HEK293 (cell line): ENCODE data around the gene IRX5.
A peak's percentile ranks its signal among the peaks of the same experiment; 100 is the strongest.

Source experiments
- CTCF ChIP-seq: fragments of 450-650 bp; formaldehyde crosslinking; IDR thresholded peaks from 2 replicates; pipeline ENCODE4 v1.5.1; 2016; ENCODE audit warnings: missing biosample characterization, missing genetic modification characterization
- EGR2 ChIP-seq: fragments of 450-650 bp; formaldehyde crosslinking; IDR thresholded peaks from 2 replicates; pipeline ENCODE4 v1.5.1; 2016; ENCODE audit warnings: low read depth, missing biosample characterization, missing genetic modification characterization
- HIC1 ChIP-seq: fragments of 450-650 bp; formaldehyde crosslinking; IDR thresholded peaks from 2 replicates; pipeline ENCODE4 v1.5.1; 2016; ENCODE audit warnings: missing biosample characterization, missing genetic modification characterization
- PRDM4 ChIP-seq: fragments of 450-650 bp; formaldehyde crosslinking; IDR thresholded peaks from 2 replicates; pipeline ENCODE4 v1.5.1; 2017; ENCODE audit warnings: missing biosample characterization, missing genetic modification characterization
- PRDM6 ChIP-seq: fragments of 450-650 bp; formaldehyde crosslinking; IDR thresholded peaks from 2 replicates; pipeline ENCODE4 v1.5.1; 2017; ENCODE audit warnings: missing biosample characterization, missing genetic modification characterization
- YY1 ChIP-seq: fragments of 450-650 bp; formaldehyde crosslinking; IDR thresholded peaks from 2 replicates; pipeline ENCODE4 v1.5.1; 2018; ENCODE audit warnings: missing biosample characterization, missing genetic modification characterization
- ZBTB21 ChIP-seq: fragments of 450-650 bp; formaldehyde crosslinking; IDR thresholded peaks from 2 replicates; pipeline ENCODE4 v1.5.1; 2017; ENCODE audit warnings: missing biosample characterization, missing genetic modification characterization
- ZEB2 ChIP-seq: fragments of 450-650 bp; formaldehyde crosslinking; IDR thresholded peaks from 2 replicates; pipeline ENCODE4 v1.5.1; 2016; ENCODE audit warnings: missing biosample characterization, missing genetic modification characterization
- ZFP37 ChIP-seq: fragments of 450-650 bp; formaldehyde crosslinking; IDR thresholded peaks from 2 replicates; pipeline ENCODE4 v1.5.1; 2016; ENCODE audit warnings: missing biosample characterization, missing genetic modification characterization
- ZNF10 ChIP-seq: fragments of 450-650 bp; formaldehyde crosslinking; IDR thresholded peaks from 2 replicates; pipeline ENCODE4 v1.5.1; 2017; ENCODE audit warnings: missing biosample characterization, missing genetic modification characterization
- ZNF280C ChIP-seq: fragments of 450-650 bp; formaldehyde crosslinking; IDR thresholded peaks from 2 replicates; pipeline ENCODE4 v1.5.1; 2016; ENCODE audit warnings: missing biosample characterization, missing genetic modification characterization
- ZNF354C ChIP-seq: fragments of 450-650 bp; formaldehyde crosslinking; IDR thresholded peaks from 2 replicates; pipeline ENCODE4 v1.5.1; 2016; ENCODE audit warnings: missing biosample characterization, missing genetic modification characterization, low read depth, borderline replicate concordance
- ZNF366 ChIP-seq: fragments of 450-650 bp; formaldehyde crosslinking; conservative IDR thresholded peaks from 2 replicates; pipeline ENCODE4 v1.5.1; 2016; ENCODE audit warnings: missing biosample characterization, missing genetic modification characterization
- ZNF398 ChIP-seq: fragments of 450-650 bp; formaldehyde crosslinking; IDR thresholded peaks from 2 replicates; pipeline ENCODE4 v1.5.1; 2017; ENCODE audit warnings: missing biosample characterization, missing genetic modification characterization
- ZNF513 ChIP-seq: fragments of 450-650 bp; IDR thresholded peaks from 2 replicates; pipeline ENCODE4 v1.5.1; 2018; ENCODE audit warnings: missing biosample characterization, missing genetic modification characterization
- ZNF548 ChIP-seq: fragments of 450-650 bp; formaldehyde crosslinking; IDR thresholded peaks from 2 replicates; pipeline ENCODE4 v1.5.1; 2016; ENCODE audit warnings: missing biosample characterization, missing genetic modification characterization
- ZNF561 ChIP-seq: fragments of 450-650 bp; IDR thresholded peaks from 2 replicates; pipeline ENCODE4 v1.5.1; 2018; ENCODE audit warnings: missing biosample characterization, missing genetic modification characterization, borderline replicate concordance
- ZNF623 ChIP-seq: fragments of 450-650 bp; formaldehyde crosslinking; IDR thresholded peaks from 2 replicates; pipeline ENCODE4 v1.5.1; 2016; ENCODE audit warnings: missing biosample characterization, missing genetic modification characterization
- ZSCAN30 ChIP-seq: fragments of 450-650 bp; IDR thresholded peaks from 2 replicates; pipeline ENCODE4 v1.5.1; 2018; ENCODE audit warnings: missing biosample characterization, mild to moderate bottlenecking, missing genetic modification characterization, moderate library complexity

Gene IRX5

GRCh38 chr16:54930005-54930868 lies at the start of gene IRX5 (continued):
- TF ChIP-seq PRDM6 (tag by site-specific recombination) (no peak), ZNF561 (tag by site-specific recombination) (peak; percentile 34; the same call in 1 of the 2 replicates), HIC1 (peak; percentile 53; the same call in 1 of the 2 replicates), ZBTB21 (no peak), ZNF513 (tag by site-specific recombination) (peak; percentile 57), CTCF (tag by site-specific recombination) (0 out of 2 replicates have a peak, but pooled peaks have one; percentile 64), EGR2 (tag by site-specific recombination) (peak; percentile 35), ZNF354C (tag by site-specific recombination) (no peak), ZSCAN30 (tag by site-specific recombination) (no peak), ZNF548 (tag by site-specific recombination) (no peak), YY1 (0 out of 2 replicates have a peak, but pooled peaks have one; percentile 16), ZNF398 (peak; percentile 100), PRDM4 (no peak), ZNF280C (tag by site-specific recombination) (no peak), ZEB2 (tag by site-specific recombination) (0 out of 2 replicates have a peak, but pooled peaks have one; percentile 33), ZNF623 (tag by site-specific recombination) (no peak), ZNF10 (tag by site-specific recombination) (0 out of 2 replicates have a peak, but pooled peaks have one; percentile 17), ZFP37 (no peak), ZNF366 (tag by site-specific recombination) (peak; percentile 89)
